HG02852 (cell line): ENCODE data around the gene PET100.

Experiments
- ATAC-seq: cut with Tn5 transposase; IDR thresholded peaks from one replicate; pipeline ENCODE4 v1.9.1; 2021; ENCODE audit warnings: mild to moderate bottlenecking, moderate library complexity; ENCODE audit not compliant: unreplicated experiment

PET100 gene

GRCh38 chr19:7647156-7647555 lies 17.6 kb downstream of the PET100 start:
- no peak for ATAC-seq

- no peak for ATAC-seq
These were observed 18.8 kb downstream of the PET100 start for GRCh38 chr19:7648265-7649014.

- ATAC-seq = no peak
These were observed 20.6 kb downstream of the PET100 start for GRCh38 chr19:7650148-7650547.

- no peak for ATAC-seq
These were observed 22.6 kb downstream of the PET100 start for GRCh38 chr19:7652061-7652641.

GRCh38 chr19:7654401-7654800 lies 24.8 kb downstream of the PET100 start:
- no peak for ATAC-seq

GRCh38 chr19:7655581-7655980 lies 26.0 kb downstream of the PET100 start:
- ATAC-seq = no peak

GRCh38 chr19:7657131-7657751 lies 27.6 kb downstream of the PET100 start:
- no peak for ATAC-seq

- peak; percentile 67 for ATAC-seq
These were observed 28.7 kb downstream of the PET100 start for GRCh38 chr19:7658219-7658686.

GRCh38 chr19:7661744-7662538 lies 32.3 kb downstream of the PET100 start:
- no peak for ATAC-seq

GRCh38 chr19:7662657-7663056 lies 33.1 kb downstream of the PET100 start:
- ATAC-seq = no peak

- no peak for ATAC-seq
These were observed 34.1 kb downstream of the PET100 start for GRCh38 chr19:7663706-7664105.

GRCh38 chr19:7665076-7665475 lies 35.5 kb downstream of the PET100 start:
- ATAC-seq = no peak

- no peak for ATAC-seq
These were observed 39.2 kb downstream of the PET100 start, which contains the start of gene RETN for GRCh38 chr19:7668842-7669241. Gene RETN (plus strand): TSS chr19:7669049. CDS start chr19:7669327, 278 bp downstream.

- ATAC-seq = no peak
These were observed 40.0 kb downstream of the PET100 start for GRCh38 chr19:7669641-7670040.

- ATAC-seq = no peak
These were observed 40.7 kb downstream of the PET100 start for GRCh38 chr19:7670150-7670783.

- no peak for ATAC-seq
These were observed 41.2 kb downstream of the PET100 start for GRCh38 chr19:7670790-7671189.

GRCh38 chr19:7672522-7672921 lies 42.9 kb downstream of the PET100 start:
- no peak for ATAC-seq

- no peak for ATAC-seq
These were observed 44.7 kb downstream of the PET100 start for GRCh38 chr19:7674010-7675005.

GRCh38 chr19:7676376-7676775 lies 46.8 kb downstream of the PET100 start:
- no peak for ATAC-seq
